HS-5 (cell line): ENCODE data around the gene MRPL12.
"Not testable (repeated sequence)": the region's sequence is repeated elsewhere in the genome, so short reads cannot be mapped to it uniquely, and the experiment has no call there.

Experiments used
- DNase-seq: peaks from one replicate; pipeline ENCODE4 v3.0.0-alpha.2; 2012; ENCODE audit warnings: low read depth

The MRPL12 gene

DNA sequence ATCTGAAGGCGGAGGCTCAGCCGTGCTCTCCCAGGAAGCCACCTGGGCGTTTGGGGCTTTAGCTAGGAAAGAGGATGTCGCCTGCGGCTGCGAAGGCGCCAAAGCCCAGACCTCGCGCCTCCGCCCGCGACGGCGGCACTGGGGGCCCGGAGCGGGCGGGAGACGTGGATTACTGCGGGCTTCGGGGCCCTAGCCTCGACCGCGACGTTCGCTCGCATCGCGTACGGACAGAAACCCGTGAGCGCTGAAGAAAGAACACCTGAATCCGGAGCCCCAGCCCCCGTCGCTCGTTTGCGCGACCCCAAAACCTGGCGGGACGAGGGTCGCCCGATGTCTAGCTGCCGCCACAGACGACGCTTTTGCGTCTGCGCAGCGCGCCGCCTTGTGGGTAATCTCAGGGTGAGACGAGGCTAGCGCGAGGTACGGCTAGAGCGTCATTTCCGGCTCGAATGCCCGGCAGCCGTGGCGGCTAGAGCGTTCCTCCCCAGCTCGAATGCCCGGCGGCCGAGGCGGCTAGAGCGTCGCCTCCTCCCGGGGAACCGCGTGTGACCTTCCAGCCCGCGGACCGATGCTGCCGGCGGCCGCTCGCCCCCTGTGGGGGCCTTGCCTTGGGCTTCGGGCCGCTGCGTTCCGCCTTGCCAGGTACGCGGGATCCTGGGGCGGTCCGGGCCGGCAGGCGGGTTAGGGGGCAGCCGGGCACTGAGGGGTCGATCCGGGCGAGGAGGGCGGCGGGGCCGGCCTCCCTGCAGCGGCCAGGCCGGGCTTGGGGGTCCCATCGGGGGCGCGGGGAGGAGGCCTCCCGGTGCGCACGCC, at the start of gene MRPL12:
TSS of gene MRPL12 (plus strand) at position 434 of the 813 bp plus-strand sequence. CDS start at position 569, 135 bp downstream.
- peak; percentile 74 for DNase-seq

- DNase-seq, result no peak
Observed at GRCh38 chr17:81655378-81656117, 47.6 kb upstream of the MRPL12 start.

- DNase-seq, result no peak
Observed at GRCh38 chr17:81656118-81656743, 46.9 kb upstream of the MRPL12 start, which contains the start of gene PDE6G. Gene PDE6G (minus strand): TSS chr17:81656542. CDS start chr17:81653305, 3,237 bp downstream.

GRCh38 chr17:81656835-81657234, 46.3 kb upstream of the MRPL12 start:
- DNase-seq, result no peak

DNA sequence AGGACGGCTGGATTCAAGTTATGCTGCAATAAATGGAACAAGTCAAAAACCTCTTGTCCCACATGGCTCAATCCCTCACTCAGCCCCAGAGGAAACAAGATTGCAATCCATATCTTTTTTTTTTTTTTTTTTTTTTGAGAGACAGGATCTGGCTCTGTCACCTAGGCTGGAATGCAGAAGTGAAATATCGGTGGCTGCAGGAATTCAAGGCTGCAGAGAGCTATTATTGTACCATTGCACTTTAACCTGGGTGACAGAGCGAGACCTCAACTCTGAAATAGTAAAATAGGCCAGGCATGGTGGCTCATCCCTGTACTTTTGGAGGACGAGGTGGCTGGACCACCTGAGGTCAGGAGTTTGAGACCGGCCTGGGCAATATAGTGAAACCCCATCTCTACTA, 44.1 kb upstream of the MRPL12 start:
- DNase-seq, result no peak

- no peak for DNase-seq
Observed at GRCh38 chr17:81660441-81660840, 42.7 kb upstream of the MRPL12 start.

DNA sequence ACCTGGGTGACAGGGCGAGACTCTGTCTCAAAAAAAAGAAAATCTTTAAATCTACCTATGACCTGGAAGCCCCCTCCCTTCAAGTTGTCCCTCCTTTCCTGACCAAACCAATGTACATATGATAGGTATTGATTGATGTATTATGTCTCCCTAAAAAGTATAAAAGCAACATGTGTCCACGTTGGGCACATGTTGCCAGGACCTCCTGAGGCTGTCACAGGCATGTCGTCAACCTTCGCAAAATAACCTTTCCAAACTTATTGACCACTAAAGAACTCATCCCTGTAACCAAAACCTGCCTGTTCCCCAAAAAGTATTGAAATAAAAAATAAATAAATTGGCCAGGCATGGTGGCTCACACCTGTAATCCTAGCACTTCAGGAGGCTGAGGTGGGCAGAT, 41.2 kb upstream of the MRPL12 start:
- DNase-seq, result no peak

DNA sequence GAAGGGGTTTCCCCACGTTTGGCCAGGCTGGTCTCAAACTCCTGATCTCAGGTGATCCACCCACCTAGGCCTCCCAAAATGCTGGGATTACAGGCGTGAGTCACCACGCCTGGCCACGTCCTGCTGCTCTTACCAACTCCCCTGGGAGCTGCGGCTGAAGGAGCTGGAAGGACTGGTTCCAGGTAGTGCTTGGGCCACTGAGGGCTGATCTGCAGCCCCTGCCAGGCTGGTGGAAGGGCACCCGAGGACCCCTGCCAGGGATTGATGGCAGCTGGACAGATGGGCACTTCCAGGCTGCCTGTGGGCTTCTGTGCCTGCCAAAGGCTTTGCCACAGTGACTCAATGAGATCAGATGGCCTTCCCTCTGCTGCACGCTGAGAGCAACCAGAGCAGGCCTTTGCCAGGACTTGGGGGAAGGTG, 39.1 kb upstream of the MRPL12 start:
- DNase-seq, result no peak

DNA sequence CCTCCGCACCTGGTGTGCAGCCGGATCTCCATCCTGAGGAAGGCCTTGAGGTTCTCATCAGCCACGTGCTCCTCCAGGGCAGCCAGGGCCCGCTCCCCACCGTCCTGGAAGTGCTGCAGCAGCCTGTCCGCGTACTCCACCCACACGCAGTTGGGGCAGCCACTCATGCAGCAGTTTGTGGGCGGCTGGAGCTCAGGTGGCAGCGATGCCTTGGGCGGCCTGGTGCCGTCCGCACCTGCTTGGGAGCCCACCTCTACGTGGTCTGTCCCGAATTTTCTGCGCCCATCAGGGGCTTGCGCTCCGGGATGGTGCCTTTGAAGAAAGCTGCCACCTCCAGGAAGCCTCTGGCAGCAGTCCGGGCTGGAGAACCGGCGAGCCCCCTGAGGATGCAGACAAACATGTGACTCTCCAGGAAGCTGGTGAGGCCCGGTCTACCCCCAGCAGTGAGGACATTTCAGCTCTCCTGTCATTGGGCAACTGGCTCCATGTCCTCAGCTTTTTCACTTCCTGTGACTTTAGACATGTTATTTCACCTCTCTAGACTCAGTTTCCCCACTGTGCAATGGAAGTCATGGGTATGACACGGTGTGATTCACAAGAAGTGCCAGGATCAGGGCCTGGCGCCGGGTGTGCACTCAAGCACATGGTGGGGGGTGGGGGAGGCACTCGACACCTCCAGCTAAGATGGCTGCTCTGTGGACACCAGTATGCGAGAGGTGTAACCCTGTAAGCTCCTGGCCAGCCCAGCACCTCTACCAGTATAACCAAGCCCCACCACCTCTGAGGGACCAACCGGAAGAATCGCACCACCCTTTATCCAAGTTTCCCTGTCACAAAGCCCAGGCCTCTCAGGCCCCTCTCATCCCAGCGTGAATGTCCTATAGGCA, 37.7 kb upstream of the MRPL12 start:
- no peak for DNase-seq

DNA sequence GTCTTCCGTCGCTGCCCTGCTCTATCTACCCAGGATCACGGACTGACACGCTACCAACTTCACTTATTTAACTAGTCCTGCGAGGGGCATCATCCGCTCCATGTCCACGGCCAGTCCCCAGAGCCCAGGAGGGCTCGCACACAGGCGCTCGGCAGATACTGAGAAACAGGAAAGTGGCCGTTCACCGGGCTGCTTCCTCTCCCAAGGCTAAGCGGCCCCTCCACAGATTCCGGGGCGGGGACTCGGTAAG, 37.1 kb upstream of the MRPL12 start:
- no peak for DNase-seq

- peak; percentile 76 for DNase-seq
Observed at GRCh38 chr17:81666342-81667191, 36.6 kb upstream of the MRPL12 start, which contains the start of the genes CCDC137 and OXLD1. Gene CCDC137 (plus strand): TSS chr17:81666737. CDS start chr17:81666767, 30 bp downstream. Gene OXLD1 (minus strand): TSS chr17:81666605. CDS start chr17:81666577, 28 bp downstream.

- DNase-seq, result no peak
Observed at GRCh38 chr17:81667754-81668153, 35.4 kb upstream of the MRPL12 start.

- DNase-seq, result no peak
Observed at GRCh38 chr17:81672504-81672903, 30.7 kb upstream of the MRPL12 start.

DNA sequence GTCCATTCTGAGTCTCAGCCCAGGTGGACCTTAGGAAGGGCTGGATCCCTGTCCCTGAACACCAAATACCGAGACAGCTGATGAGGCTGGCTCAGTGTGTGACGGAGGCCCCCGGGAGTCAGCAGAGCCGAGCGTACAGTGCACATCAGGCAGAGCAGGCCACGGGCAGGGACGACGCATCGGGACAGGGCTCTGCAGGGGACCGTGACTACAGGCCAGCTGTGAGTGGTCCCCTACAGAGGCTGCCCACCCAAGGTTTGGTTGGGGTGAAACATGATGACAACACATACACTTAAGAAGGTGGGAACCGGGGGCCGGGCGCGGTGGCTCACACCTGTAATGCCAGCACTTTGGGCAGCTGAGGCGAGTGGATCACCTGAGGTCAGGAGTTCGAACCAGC, 30.2 kb upstream of the MRPL12 start:
- no peak for DNase-seq

- DNase-seq, result no peak
Observed at GRCh38 chr17:81673561-81674258, 29.5 kb upstream of the MRPL12 start.

- not testable (repeated sequence) for DNase-seq
Observed at GRCh38 chr17:81675515-81676221, 27.5 kb upstream of the MRPL12 start.

- no peak for DNase-seq
Observed at GRCh38 chr17:81676906-81677305, 26.3 kb upstream of the MRPL12 start.

GRCh38 chr17:81680150-81680549, 23.0 kb upstream of the MRPL12 start:
- DNase-seq, result no peak

DNA sequence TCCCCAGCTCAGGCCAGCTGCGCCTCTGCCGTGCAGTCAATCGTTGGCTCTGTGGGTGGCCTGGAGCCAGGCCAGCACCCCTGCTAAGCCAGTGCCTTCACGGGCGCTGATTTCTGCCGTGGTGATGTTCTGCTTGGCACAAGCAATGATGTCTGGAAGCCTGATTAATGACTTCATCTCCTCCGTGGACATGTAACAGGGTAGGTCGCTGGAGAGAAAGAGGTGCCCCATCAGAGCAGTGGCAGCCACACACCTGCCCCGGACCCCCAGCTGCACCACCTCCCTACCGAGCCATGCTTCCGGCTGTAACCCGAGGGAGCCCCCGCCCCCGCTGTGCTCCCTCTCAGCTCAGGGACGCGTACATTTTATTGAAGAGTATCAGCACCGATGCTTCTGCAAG, 21.5 kb upstream of the MRPL12 start:
- no peak for DNase-seq
